22Rv1 (cell line): ENCODE measurements around the gene MAP4K3.

Experiments used
- H3K27ac ChIP-seq: fragments of 450-650 bp; 2 replicates; pipeline ENCODE4 v1.5.1; 2017
- ZFX ChIP-seq: fragments of 450-650 bp; IDR thresholded peaks from 2 replicates; pipeline ENCODE4 v1.6.1; 2017; ENCODE audit warnings: antibody characterized with exemption, borderline replicate concordance
- TF ChIP-seq, protein P1 (sequence below): fragments of 450-650 bp; IDR thresholded peaks from 2 replicates; pipeline ENCODE4 v1.5.1; 2017; ENCODE audit warnings: mild to moderate bottlenecking

The MAP4K3 gene

GRCh38 chr2:39300044-39300978 is 136.8 kb downstream of the MAP4K3 start:
- TF ChIP-seq ZFX: no peak
- TF ChIP-seq, protein P1, sequence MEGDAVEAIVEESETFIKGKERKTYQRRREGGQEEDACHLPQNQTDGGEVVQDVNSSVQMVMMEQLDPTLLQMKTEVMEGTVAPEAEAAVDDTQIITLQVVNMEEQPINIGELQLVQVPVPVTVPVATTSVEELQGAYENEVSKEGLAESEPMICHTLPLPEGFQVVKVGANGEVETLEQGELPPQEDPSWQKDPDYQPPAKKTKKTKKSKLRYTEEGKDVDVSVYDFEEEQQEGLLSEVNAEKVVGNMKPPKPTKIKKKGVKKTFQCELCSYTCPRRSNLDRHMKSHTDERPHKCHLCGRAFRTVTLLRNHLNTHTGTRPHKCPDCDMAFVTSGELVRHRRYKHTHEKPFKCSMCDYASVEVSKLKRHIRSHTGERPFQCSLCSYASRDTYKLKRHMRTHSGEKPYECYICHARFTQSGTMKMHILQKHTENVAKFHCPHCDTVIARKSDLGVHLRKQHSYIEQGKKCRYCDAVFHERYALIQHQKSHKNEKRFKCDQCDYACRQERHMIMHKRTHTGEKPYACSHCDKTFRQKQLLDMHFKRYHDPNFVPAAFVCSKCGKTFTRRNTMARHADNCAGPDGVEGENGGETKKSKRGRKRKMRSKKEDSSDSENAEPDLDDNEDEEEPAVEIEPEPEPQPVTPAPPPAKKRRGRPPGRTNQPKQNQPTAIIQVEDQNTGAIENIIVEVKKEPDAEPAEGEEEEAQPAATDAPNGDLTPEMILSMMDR: no peak
- H3K27ac ChIP-seq: no peak overlapping the region

- no peak for TF ChIP-seq ZFX
- TF ChIP-seq, protein P1: no peak
- H3K27ac ChIP-seq: no peak overlapping the region
Measured at GRCh38 chr2:39290433-39290832, 146.7 kb downstream of the MAP4K3 start.

GRCh38 chr2:39289609-39290008 is 147.5 kb downstream of the MAP4K3 start:
- TF ChIP-seq ZFX: no peak
- TF ChIP-seq, protein P1: no peak
- no peak overlapping the region for H3K27ac ChIP-seq

DNA sequence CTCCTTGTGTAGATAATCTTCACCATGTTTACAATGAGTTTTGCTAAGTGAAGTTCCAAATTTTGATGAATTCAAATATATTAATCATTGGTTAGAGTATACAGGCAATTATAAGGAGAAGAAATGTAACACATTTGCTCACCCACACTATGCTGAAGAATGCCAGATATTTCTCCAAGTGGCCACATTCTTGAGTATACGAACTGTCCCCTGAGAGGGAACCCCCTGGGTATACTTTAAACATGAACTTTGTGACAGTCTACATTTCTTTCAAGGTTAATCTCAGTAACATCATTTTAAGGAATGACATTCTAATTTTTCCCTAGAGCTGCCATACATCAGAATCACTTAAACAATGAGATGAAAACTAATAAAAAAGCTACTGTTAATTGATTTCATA is 153.5 kb downstream of the MAP4K3 start:
- TF ChIP-seq ZFX: no peak
- TF ChIP-seq, protein P1: no peak

GRCh38 chr2:39281391-39281790 is 155.7 kb downstream of the MAP4K3 start:
- H3K27ac ChIP-seq: no peak overlapping the region
- TF ChIP-seq, protein P1: no peak
- TF ChIP-seq ZFX: no peak

More for the DNA sequence above, 153.5 kb downstream of the MAP4K3 start:
- no peak overlapping the region for H3K27ac ChIP-seq

DNA sequence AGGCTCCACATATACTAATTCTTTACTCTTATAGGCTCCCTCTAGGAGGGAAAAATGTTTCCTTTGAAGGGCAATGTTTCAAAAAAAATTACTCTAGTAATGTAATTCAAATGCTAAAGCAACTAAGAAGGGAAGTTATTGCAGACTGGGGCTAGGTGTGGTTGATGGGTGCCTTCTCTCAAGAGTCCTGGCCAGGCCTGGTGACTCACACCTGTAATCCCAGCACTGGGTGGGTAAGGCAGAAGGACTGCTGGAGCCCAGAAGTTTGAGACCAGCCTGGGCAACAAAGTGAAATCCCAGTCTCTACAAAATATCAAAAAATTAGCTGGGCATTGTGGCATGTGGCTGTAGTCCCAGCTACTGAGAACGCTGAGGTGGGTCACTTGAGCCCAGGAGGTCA is 162.1 kb downstream of the MAP4K3 start:
- H3K27ac ChIP-seq: no peak overlapping the region
- TF ChIP-seq ZFX: no peak
- TF ChIP-seq, protein P1: no peak

DNA sequence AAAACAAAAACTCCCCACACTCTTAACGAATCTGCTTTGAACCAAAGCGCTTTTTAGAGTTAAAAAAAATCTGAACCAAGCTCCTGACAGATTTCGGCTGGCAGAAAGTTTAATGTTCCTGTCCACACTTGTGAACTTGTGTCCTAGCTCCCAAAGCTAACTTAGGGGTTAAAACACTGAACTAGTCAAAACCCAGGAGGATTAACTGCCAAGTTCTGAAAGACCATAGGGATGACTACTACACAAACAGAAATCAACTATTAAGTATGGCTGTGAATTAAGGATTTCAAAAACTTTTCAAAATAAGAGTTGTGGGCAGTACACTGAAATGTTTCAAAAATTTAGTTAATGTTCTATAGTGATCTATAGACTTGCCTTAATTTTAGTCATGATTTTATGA is 167.1 kb downstream of the MAP4K3 start:
- TF ChIP-seq ZFX: no peak
- TF ChIP-seq, protein P1: no peak
- no peak overlapping the region for H3K27ac ChIP-seq
